H1 (cell line): ENCODE results near the gene LRRK1. TPM values are rescaled to one million over a fixed set of nuclear protein-coding genes. Genes with fewer than 3 reads are reported as not detected.

Experiments
- BACH1 ChIP-seq: IDR thresholded peaks from 2 replicates; pipeline ENCODE4 v1.6.1; 2012; ENCODE audit warnings: low read length, improper control_type of control experiment
- KDM5A ChIP-seq: fragments of 200-600 bp; IDR thresholded peaks from 2 replicates; pipeline ENCODE4 v1.7.1; 2012; ENCODE audit warnings: mild to moderate bottlenecking, low read length, inconsistent platforms, mixed read lengths
- POU5F1 ChIP-seq: IDR thresholded peaks from 2 replicates; pipeline ENCODE4 v1.6.1; 2011; ENCODE audit warnings: low read depth, mild to moderate bottlenecking, low read length, moderate library complexity
- polyA plus RNA-seq, 7 experiments: library from polyadenylated mRNA; depleted of rRNA in 3 of 7; stranded (reverse) in 5 of 7; unstranded in 2 of 7; fragments of >200 nt in 5 of 7; fragments of 200-250 nt in 2 of 7; gene quantifications; 1 replicate in 5 of 7; 2 replicates in 1 of 7; 4 replicates in 1 of 7; pipeline versions ENCODE4 v1.2.1 to v1.2.3, GENCODE V29; 2011 to 2013; ENCODE audit warnings: missing spikeins in 2 of 7, mixed read lengths in 2 of 7
- total RNA-seq: library from RNA; stranded (reverse); fragmentation: NEBNext Ultra II Directional; extraction: Animal tissue kit (Norgen Biotek cat#: 25700); gene quantifications from 2 replicates; pipeline ENCODE4 v1.2.1, GENCODE V29; 2021

LRRK1 gene
- total and polyA plus RNA-seq, 2 of the 8 experiments (the other 6 are each of a cell fraction or from before 2014, with no cell fraction given): 1.2 to 3.6 TPM

DNA sequence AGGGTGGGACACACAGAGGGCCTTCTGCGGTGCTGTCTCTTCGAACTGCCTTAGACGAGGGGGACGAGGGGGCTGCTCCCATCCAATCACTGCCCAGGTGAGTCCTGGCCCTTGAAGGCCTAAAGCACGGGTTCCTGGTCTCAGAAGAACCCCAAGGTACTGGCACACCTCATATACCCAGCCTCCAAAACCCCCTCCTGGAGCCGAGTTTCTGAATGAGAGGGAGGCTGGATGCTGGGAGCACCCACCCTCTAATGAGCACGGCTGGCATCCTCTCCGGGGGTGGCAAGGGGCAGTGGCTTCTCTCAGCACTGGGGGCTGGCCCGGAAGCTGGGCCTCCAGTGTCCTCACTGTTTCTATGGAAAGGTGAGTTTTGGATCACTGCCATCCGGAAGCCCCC, 165.6 kb downstream of the LRRK1 start (continued):
- TF ChIP-seq POU5F1 (no peak), KDM5A (no peak), BACH1 (no peak)
